IPS-11a (cell line): ENCODE measurements around the gene ITIH1.
"Not testable (repeated sequence)": the region's sequence is repeated elsewhere in the genome, so short reads cannot be mapped to it uniquely, and the experiment has no call there.

Experiments used
- H3K4me3 ChIP-seq: one replicate; pipeline ENCODE4 v1.5.1; 2013; ENCODE audit warnings: low read depth, low read length, control low read depth

The ITIH1 gene

DNA sequence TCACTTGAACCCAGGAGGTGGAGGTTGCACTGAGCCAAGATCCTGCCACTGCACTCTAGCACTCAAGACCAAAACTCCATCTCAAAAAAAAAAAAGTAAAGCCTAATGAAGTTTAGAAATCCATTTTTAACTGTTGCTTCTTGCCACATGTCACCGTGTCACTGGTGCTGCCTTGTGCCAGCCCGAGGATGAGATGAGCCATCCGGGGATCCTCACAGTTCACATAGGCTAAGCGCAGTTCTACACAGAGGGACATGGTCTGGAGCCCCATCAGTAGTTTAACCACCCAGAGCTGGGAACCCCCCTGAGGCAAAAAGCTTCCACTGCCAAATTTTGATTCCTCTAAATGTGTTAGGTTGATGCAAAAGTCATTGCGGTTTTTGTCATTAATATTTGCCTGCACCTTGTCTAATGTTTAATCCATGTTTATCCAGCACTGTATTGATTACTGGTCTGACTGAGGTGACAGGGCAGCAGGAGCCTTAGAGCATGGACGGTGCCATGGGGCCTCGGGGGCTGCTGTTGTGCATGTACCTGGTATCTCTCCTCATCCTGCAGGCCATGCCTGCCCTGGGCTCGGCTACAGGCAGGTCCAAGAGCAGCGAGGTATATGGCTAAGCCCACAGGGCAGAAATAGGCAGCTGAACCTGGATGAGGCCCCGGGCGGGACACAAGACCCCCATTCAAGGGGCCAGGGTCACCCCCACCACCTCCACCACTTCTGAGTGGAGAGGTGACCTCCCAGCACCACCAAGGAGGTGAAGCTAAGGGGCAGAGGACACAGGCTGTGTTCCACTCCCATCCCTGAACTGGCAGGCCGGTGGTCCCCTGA is at the start of gene ITIH1:
ITIH1 (plus strand) TSS at position 473 of the 832 bp plus-strand sequence; CDS start at position 490, 17 bp downstream.
- H3K4me3 ChIP-seq: no peak within 1 kb of the TSS

DNA sequence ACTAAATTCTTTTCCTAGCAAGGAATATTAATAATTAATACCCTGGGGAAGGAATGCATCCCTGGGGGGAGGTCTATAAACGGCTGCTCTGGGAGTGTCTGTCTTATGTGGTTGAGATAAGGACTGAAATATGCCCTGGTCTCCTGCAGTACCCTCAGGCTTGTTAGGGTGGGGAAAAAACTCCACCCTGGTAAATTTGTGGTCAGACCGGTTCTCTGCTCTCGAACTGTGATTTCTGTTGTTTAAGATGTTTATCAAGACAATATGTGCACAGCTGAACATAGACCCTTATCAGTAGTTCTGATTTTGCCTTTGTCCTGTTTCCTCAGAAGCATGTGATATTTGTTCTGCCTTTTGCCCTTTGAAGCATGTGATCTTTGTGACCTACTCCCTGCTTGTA is 48.6 kb upstream of the ITIH1 start:
- H3K4me3 ChIP-seq: not testable (repeated sequence)

GRCh38 chr3:52730681-52731080 is 46.7 kb upstream of the ITIH1 start:
- no peak overlapping the region for H3K4me3 ChIP-seq

GRCh38 chr3:52731590-52731989 is 45.8 kb upstream of the ITIH1 start:
- no peak overlapping the region for H3K4me3 ChIP-seq

- no peak overlapping the region for H3K4me3 ChIP-seq
Observed at GRCh38 chr3:52733256-52733891, 44.0 kb upstream of the ITIH1 start.

- H3K4me3 ChIP-seq: no peak overlapping the region
Observed at GRCh38 chr3:52739730-52740129, 37.7 kb upstream of the ITIH1 start.

DNA sequence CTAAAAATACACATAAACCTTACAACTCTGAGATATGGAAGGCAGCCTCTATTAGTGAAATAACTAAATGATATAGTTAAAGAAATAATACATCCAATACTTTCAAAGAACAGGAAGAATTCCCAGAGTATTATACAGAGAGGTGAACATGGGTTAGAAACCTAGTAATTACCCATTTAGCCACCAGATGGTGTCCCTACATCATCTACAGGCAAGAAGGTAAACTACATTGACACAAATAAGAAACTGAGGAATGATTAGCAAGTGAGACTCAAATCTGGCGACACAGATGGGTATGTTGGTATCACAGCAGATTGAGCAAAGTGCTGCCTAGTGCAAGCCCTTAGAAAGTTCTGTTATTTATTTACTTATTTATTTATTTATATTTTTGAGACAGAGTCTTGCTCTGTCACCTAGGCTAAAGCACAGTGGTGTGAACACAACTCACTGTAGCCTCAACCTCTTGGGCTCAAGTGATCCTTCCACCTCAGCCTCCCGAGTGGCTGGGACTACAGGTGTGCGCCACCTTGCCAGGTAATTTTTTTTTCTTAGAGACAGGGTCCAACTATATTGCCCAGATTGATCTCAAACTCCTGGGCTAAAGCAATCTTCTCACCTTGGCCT is 34.9 kb upstream of the ITIH1 start:
- no peak overlapping the region for H3K4me3 ChIP-seq

DNA sequence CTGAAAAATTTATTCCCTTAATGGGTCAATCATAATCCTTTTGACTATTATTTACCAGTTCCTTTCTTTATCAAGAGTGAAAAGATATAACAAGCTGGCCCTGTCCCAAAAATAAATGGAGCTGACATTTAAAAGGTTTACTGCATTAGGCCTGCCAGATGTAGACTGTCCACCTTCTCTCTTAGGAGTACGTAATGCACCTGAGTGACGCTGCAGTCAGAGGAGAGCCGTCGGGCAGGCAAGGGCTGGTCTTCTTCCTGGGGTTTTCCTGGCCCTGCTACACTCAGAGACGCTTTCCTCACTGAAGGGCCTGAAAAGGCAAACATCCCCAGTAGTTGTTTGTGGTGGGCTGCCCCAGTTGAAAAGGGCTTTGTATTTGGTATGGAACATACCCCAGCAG is 34.2 kb upstream of the ITIH1 start:
- no peak overlapping the region for H3K4me3 ChIP-seq

GRCh38 chr3:52743721-52744120 is 33.7 kb upstream of the ITIH1 start:
- H3K4me3 ChIP-seq: no peak overlapping the region

GRCh38 chr3:52752045-52752660 is 25.2 kb upstream of the ITIH1 start:
- H3K4me3 ChIP-seq: no peak overlapping the region

- H3K4me3 ChIP-seq: no peak overlapping the region
Observed at GRCh38 chr3:52754373-52754772, 23.0 kb upstream of the ITIH1 start.

GRCh38 chr3:52756141-52756540 is 21.3 kb upstream of the ITIH1 start:
- no peak overlapping the region for H3K4me3 ChIP-seq

- H3K4me3 ChIP-seq: no peak overlapping the region
Observed at GRCh38 chr3:52763466-52763865, 13.9 kb upstream of the ITIH1 start.

DNA sequence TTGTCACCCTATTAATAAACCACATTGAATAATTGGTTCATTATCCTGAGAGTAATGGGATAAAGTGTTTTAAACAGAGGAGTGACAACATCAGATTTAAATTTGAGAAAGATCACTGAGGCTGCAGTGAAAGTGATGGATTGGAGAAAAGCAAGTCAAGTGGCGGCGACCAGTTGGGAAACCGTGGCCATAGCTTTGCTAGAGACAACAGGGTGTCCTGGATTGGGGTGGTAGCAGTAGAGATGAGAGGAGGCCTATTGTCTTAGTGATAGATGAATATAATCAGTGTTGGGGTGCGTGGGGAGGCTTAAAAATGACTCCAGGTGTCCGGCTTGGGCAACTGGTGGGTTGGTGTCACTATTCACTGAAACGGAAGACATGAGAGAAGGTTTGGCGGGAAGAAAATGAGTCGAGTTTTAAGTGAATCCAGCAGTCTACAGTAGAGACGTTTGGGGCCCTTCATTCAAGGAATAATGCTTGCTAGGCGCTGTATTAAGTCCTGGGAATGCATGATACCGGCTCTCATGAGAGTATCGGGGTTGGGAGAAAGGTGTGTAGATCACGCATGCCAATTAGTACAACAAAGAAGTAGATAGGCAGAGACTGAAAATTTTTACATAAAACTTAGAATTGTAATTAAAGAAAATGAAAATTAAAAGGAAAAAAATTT is 7.5 kb upstream of the ITIH1 start:
- peak overlapping the region; percentile 86 for H3K4me3 ChIP-seq

GRCh38 chr3:52770496-52771333 is 6.7 kb upstream of the ITIH1 start, which contains the start of gene NEK4:
Gene NEK4, minus strand, starts transcription at chr3:52770940. Its CDS starts 194 bp downstream, at chr3:52770746.
- H3K4me3 ChIP-seq: peak within 1 kb of the TSS; percentile 86

DNA sequence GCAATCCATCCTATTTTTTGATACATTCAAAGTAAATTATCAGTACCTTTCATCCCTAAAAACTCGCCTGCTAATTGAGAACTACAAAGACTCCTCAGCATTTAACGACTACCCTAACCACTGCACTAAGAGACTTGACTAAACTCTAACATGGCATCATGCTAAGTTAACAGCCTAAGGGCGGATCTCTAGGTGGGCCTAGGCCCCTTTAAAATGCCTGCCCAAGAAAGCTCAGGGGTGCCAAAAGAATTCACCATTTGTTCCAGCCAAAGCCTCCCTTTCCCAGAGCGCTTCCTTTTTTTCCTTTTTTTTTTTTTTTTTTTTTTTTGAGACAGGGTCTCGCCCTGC is 6.1 kb upstream of the ITIH1 start:
- H3K4me3 ChIP-seq: peak overlapping the region; percentile 86

- no peak overlapping the region for H3K4me3 ChIP-seq
Observed at GRCh38 chr3:52771702-52772101, 5.7 kb upstream of the ITIH1 start.

DNA sequence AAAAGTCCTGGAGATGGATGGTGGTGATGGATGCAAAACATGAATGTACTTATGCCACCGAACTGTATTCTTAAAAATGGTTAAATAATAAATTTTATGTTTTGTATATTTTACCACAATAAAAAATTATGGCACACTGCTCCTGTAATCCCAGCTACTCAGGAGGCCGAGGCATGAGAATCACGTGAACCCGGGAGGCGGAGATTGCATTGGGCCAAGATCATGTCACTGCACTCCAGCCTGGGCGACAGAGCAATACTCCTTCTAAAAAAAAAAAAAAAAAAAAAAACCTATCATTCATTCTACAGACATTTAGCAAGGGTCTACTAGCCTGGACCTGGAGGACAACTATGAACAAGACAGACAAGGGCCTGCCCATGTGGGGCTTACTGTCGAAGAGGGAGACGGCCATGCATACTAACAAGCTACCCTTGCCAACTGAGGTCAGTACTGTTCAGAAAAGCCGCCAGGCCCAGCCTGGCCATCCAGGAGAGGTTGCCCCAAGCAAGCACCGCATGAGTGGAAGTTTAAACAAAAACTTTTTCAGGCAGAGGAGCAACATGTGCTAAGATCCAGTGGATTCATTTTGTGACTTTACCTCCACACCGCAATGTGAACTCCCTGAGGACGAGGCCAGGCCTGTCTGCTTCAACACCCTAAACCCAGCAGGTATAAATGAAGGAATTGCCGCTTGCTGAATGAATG is 3.9 kb upstream of the ITIH1 start:
- H3K4me3 ChIP-seq: no peak overlapping the region

DNA sequence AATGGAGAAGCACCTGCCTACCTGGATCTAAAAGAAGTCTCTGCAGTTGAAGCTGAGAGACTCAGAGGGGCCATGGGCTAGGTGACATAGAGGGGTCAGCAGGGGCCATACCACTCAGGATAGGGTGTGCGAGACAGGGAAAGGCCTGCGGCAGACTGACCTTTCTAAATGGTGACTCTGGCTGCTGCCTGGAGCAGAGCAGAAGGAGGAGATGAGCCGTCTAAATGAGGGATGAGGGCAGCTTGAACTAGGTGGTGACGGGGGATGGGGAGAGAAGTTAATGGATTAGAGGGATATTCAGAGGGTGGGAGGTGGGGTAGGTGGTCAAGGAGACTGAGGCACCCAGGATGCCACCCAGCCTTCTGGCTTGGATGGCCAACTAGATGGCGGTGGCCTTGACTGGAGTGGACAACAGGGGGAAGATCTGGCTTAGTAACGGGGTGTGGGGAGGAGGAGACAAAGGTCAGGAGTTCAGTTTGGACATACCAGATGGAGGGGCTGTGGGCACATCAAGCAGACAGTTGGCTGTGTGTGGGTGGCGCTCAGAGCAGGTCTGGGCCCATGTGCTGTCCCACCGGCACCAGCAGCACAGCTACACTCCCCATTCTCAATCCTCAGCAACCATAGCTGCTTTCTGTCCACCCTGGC is 3.2 kb upstream of the ITIH1 start:
- H3K4me3 ChIP-seq: no peak overlapping the region
